NB4 (cell line): ENCODE data around the gene FOXI1.

ENCODE experiments used
- DNase-seq: peaks from one replicate; pipeline ENCODE4 v3.0.0; 2010; ENCODE audit warnings: low read depth
- H3K4me3 ChIP-seq: one replicate; pipeline ENCODE4 v1.5.1; 2011; ENCODE audit warnings: mild to moderate bottlenecking, low read depth, low read length, moderate library complexity
- CTCF ChIP-seq: IDR thresholded peaks from one replicate; pipeline ENCODE4 v1.5.1; 2012; ENCODE audit warnings: low read depth, low read length
- MAX ChIP-seq: IDR thresholded peaks from 2 replicates; pipeline ENCODE4 v1.6.1; 2011; ENCODE audit warnings: low read depth, low read length
- MYC ChIP-seq: IDR thresholded peaks from 2 replicates; pipeline ENCODE4 v1.6.1; 2011; ENCODE audit warnings: low read depth, low read length
- POLR2A ChIP-seq: IDR thresholded peaks from 2 replicates; pipeline ENCODE4 v1.6.1; 2011; ENCODE audit warnings: mild to moderate bottlenecking; ENCODE audit not compliant: insufficient read length; ENCODE audit errors: extremely low read depth

The FOXI1 gene

DNA sequence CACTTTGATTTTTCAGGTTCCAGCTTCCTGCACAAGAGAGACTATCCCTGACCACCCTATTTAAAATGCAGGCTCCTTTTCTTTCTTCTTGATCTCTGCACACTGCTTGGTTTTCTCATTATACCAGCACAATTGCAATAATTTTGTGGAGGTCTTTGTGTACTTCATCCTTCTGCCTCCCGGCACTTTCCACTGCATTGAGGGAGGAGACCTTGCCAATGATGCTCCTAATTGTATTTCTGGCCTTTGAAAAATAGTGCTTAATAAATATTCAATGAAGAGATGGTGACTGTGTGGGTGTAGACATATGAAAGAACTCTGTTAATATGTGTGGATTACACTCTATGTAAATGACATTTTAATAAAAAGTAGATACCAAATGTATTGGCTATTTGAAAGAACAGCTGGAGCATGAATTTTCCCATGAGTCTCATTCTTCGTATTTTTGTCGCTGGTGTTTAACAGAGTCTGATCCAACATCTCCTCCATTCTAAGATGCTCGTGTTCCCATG lies 42.1 kb downstream of the FOXI1 start:
- no peak overlapping the region for H3K4me3 ChIP-seq
- no peak for DNase-seq
- TF ChIP-seq CTCF (no peak), MAX (no peak), POLR2A (no peak), MYC (no peak)

GRCh38 chr5:170148430-170149205 lies 42.9 kb downstream of the FOXI1 start:
- no peak for DNase-seq
- H3K4me3 ChIP-seq = no peak overlapping the region
- TF ChIP-seq MYC (no peak), CTCF (no peak), POLR2A (no peak), MAX (no peak)

DNA sequence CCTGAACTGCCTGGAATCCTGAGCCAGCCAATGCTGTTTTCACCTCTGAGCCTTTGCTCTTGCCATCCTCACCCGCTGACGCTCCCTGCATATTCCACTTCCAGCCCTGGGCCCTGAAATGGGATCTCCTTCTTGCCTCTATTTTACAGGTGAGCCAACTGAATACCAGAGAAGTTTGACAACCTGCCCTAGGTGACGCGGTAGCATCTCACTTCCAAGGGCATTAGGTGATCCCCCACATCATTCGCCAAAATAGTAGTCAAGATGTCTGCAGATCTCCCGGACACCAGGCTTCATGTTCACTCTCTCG lies 43.5 kb downstream of the FOXI1 start:
- DNase-seq = no peak
- H3K4me3 ChIP-seq = no peak overlapping the region
- TF ChIP-seq MYC = no peak
- no peak for TF ChIP-seq CTCF
- no peak for TF ChIP-seq POLR2A
- TF ChIP-seq MAX = no peak

DNA sequence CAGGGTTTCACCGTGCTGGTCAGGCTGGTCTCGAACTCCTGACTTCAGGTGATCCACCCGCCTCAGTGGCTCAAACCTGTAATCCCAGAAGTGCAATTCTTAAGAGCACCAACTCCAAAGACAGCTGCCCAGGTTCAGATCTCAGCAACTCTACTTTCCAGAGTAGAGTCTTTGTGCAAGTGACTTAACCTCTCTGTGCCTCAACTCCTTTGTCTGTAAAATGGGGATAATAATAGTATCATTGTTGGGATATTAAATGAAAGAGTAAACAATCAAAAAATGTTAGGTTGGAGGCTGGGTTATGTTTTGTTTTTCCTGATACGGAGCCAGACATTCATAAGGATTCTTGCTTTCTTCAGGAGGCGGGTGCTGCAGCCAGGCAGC lies 45.0 kb downstream of the FOXI1 start:
- no peak for DNase-seq
- H3K4me3 ChIP-seq = no peak overlapping the region
- TF ChIP-seq CTCF = no peak
- no peak for TF ChIP-seq MYC
- no peak for TF ChIP-seq MAX
- TF ChIP-seq POLR2A = no peak

GRCh38 chr5:170151097-170151831 lies 45.6 kb downstream of the FOXI1 start:
- no peak overlapping the region for H3K4me3 ChIP-seq
- DNase-seq = no peak
- TF ChIP-seq MYC (no peak), CTCF (no peak), POLR2A (no peak), MAX (no peak)
